ENCODE measurements around the gene PACRG.

GRCh38 chr6:163302747-163303146, 575.0 kb downstream of the PACRG start:
- no peak for TF ChIP-seq CTCF (conservative IDR thresholded peaks at IDR 0.05; ENCODE audit: low read length)
- TF ChIP-seq EZH2phosphoT487 (IDR thresholded peaks at IDR 0.05; ENCODE audit: borderline replicate concordance, low read depth, low read length) = no peak

Measured in OCI-LY7 (cell line).